GM21390 (cell line): ENCODE data around the gene HEXIM1.

Experiments
- ATAC-seq: cut with Tn5 transposase; IDR thresholded peaks from one replicate; pipeline ENCODE4 v1.9.1; 2021; ENCODE audit not compliant: unreplicated experiment

The HEXIM1 gene

DNA sequence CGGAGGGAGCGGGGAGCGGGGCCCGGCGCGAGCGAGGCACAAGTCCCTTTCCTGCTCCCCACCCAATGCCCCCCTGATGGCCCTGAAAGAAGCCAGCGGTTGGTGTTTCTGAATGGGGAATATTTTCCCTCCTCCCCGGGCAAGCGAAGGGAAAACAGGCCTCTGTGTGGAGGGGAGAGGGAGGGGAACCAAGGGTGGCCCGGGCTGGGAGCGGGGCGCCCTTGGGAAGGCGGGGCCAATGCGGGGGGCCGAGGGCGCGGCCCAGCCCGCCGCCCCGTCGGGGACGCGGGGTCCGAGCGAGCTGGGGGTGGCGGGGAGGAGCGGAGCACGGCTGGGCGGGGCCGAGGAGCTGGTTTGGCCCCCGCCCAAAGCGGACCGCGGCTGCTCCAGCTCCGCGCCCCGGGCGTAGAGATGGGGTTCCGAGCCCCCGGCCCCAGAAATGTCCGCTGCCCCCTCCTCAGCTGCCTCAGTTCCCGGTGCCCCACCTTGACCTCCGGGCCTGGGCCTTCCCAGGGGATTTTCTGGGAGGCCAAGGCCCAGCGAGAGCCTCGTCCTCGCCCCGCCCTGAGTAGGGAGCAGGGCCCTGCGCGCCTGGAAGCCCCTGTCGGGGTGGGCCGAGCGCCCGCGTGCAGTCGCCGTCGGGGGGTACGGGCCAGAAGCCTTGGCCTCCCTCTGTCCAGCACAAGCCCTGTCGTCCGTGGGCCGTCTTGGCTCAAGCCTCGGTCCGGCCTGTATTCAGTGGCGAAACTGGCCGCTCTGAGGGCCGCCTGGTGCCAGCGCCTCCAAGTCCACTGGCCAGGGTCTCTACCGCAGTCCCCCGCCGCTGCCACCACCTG is 3.9 kb upstream of the HEXIM1 start:
- ATAC-seq, result no peak

DNA sequence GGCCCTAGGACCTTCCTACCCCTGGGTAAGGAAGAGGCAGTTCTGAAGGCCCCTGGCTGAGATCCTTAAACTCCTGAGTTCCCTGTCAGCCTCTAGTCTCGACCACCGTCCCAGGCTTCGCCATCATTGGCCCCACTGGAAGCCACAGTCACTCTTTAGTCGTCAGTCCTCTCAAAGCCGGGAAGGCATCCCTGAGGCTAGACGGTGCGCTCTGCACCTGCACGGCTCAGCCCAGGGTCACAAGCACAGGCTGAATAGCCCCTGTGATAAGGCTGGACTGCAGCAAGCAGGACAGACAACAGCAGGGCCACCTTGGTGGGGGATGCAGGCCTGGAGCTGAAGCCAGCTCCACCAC is 3.3 kb upstream of the HEXIM1 start:
- no peak for ATAC-seq

DNA sequence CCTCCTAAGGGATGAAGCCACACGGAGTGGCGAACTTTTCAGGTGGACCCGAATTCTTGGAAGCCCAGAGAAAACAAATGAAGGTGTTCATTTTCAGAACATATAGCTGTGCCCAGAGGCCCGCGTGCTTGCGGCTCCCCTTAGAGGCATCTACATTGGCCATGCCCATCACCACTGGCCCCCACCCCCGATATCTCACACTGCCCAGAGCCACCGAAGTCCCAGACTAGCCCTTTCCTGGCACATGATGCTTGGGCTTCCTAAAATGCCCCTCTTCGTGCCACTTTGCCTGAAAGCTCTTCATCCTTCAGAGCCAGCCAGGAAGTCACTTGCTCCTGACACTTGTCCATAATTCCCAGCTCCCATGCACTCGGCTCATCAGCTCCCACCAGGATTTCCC is 2.1 kb upstream of the HEXIM1 start:
- no peak for ATAC-seq

DNA sequence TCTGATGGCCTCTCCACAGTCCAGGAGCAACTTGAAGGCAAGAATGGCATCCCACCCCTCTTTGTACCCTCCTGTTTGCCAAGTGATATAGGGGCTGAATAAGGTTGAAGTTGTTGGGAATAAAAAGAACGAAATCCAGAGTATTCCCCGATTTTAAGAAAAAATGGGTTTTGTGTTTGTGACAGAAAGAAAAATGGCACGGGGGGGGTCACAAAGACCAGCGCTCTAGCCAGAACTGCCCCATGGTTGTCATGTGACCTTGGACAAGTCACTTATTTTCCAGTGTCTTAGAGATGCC is 1.7 kb upstream of the HEXIM1 start:
- no peak for ATAC-seq

DNA sequence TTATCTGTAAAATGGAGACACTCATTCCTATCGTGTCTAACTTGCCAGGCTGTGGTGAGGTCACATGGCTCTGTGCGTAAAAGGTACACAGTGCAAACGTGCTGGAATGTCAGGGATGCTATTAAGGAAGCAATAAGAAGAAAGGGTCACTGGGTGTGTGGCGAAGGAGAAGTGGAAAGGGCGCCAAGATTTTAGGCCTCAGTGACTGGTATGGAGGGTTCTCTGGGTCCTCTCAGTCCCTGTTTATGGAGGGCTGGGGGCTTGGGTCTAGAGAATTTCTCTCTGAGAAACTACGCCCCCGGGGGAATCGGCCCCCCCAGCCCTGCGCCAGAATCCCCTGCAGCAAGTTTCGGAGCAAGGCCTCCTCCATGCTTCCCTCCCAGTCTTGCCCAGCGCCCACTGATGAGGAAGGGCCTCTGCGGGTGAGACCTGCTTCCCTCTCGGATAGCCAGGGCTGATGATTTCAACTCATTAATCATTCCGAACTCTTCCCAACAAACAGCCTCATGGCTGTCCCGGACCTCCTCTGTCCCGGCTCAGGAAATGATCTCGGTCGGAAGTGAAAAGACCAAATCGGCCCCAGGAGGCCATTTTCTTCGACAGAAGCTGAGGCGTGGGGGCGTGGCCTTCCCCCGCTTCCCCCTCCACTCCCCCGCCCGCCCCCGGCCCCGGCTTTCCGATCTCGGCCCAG is 1.2 kb upstream of the HEXIM1 start:
- no peak for ATAC-seq

DNA sequence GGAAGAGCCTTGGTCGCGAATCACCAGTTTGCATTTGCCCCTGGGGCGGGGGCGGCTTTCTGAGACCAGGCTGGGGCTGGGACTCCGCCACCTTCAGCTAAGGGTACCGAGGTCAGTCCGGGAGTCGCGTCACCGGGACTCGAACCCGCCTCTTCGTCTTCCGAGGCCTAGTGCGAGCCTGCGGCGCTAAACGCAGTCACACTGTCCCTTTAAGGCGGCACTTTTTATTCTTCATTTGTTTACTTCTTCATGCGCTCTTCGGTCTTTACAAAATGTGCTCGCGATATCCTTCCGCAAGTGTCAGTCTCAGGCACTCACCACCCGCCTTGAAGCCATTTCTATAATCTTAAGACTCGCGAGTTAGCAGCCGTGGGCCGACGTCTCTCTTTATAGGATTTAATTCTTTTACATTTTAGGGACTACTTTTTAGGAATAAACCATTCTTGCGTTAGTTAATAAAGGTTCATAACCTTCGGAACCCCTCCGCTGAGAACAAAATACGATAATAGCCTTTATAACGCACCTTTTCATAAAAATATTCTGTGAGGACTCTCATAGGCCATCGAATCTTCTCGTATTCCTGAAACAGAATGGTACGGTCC is 593 bp upstream of the HEXIM1 start:
- no peak for ATAC-seq

DNA sequence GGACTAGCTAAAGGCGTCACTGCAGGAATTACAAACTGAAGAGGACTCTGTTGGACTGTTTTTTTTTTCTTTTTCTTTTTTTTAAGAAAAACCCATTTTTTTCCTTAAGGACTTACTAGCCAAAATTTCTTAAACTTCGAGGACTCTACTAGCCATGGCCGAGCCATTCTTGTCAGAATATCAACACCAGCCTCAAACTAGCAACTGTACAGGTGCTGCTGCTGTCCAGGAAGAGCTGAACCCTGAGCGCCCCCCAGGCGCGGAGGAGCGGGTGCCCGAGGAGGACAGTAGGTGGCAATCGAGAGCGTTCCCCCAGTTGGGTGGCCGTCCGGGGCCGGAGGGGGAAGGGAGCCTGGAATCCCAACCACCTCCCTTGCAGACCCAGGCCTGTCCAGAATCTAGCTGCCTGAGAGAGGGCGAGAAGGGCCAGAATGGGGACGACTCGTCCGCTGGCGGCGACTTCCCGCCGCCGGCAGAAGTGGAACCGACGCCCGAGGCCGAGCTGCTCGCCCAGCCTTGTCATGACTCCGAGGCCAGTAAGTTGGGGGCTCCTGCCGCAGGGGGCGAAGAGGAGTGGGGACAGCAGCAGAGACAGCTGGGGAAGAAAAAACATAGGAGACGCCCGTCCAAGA is 878 bp downstream of the HEXIM1 start:
- ATAC-seq, result peak; percentile 33

DNA sequence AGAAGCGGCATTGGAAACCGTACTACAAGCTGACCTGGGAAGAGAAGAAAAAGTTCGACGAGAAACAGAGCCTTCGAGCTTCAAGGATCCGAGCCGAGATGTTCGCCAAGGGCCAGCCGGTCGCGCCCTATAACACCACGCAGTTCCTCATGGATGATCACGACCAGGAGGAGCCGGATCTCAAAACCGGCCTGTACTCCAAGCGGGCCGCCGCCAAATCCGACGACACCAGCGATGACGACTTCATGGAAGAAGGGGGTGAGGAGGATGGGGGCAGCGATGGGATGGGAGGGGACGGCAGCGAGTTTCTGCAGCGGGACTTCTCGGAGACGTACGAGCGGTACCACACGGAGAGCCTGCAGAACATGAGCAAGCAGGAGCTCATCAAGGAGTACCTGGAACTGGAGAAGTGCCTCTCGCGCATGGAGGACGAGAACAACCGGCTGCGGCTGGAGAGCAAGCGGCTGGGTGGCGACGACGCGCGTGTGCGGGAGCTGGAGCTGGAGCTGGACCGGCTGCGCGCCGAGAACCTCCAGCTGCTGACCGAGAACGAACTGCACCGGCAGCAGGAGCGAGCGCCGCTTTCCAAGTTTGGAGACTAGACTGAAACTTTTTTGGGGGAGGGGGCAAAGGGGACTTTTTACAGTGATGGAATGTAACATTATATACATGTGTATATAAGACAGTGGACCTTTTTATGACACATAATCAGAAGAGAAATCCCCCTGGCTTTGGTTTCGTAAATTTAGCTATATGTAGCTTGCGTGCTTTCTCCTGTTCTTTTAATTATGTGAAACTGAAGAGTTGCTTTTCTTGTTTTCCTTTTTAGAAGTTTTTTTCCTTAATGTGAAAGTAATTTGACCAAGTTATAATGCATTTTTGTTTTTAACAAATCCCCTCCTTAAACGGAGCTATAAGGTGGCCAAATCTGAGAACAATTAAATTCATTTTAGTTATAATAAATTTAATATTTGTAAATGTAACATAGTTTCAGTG is 1.7 kb downstream of the HEXIM1 start:
- ATAC-seq, result no peak

DNA sequence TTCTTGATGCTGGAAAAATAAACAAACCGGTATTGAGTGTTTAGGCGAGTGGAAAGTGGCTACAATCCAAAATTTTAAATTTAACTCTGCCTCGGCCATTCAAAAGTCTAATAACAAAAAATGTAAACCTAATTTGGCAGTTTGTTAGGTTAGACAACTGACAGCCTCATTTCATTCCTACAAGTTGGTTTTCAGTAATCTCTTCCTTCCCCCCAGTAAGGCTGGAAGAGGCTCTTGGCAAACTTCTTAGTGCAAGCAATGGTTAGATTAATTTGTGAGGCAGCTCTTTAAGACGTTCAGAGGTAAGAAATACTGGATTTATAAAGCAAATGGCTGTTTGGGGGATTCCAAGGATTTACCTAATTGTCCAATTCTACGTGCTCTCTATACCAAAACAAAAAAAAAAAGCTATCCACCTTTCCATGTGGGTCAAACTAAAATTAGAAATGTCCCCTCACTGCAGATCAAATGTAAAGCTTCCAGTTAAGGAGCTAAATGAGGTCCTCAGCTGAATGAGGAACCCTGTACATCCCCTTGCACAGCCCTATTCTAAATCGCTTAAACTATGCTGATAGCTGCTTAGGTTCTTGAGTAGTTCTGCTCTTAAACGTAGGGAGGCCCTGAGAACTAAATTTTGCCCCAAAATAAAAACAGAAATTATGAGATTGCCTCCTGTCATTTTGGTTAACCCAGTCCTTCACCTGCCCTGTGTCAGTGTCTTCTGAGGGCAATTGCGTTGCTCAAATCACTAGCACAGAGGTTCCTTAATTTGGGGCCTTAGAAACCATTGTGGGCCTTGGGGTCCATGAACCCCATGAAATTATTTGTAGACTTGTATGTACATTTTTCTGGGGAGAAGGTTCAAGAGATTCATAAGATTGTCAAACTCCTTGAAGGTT is 2.9 kb downstream of the HEXIM1 start:
- no peak for ATAC-seq

DNA sequence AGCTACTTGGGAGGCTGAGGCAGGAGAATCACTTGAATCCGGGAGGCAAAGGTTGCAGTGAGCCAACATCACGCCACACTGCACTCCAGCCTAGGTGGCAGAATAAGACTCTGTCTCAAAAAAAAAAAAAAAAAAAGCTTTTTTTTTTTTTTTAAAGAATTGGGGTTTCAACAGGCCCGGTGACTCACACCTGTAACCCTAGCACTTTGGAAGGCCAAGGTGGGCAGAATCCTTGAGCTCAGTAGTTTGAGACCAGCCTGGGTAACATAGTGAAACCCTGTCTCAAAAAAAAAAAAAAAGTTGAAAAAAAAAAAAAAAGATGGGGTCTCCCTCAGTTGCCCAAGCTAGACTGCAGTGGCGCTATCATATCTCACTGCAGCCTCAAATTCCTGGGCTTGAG is 6.8 kb downstream of the HEXIM1 start:
- no peak for ATAC-seq

DNA sequence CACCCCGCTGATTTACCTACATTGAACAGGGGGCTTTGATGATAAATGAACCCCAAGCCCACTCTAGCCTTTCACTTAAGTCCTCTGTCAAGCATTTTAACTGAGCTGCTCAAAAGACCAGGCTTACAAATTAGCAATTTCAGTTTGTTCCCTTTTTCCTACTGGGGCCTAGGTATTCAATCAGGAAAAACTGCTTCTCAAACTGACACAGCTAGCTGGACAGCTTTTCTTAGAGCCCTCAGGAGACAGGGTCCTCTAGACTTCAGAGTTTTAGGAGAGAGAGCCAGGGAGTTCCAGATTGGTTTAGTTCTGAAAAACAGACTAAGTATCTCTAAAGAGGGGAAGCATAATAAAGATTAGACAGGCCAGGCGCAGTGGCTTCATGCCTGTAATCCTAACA is 7.2 kb downstream of the HEXIM1 start:
- no peak for ATAC-seq

DNA sequence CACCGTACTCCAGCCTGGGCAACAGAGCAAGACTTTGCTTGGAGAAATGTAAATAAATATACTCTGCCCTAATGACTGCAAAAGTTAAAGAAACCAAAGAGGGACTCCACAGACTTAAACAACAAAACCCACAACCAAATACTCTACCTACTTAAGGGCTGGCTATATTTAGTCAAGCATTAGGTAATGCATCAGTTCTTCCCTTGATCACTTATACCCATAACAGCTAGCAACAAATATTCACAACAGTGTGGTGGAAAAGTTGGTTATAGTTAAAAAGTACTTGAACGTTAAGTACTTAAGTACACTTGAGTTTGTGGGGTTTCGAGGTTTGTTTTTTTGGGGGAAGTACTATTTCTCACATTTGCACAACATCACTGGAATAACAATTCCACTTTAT is 8.0 kb downstream of the HEXIM1 start:
- no peak for ATAC-seq

DNA sequence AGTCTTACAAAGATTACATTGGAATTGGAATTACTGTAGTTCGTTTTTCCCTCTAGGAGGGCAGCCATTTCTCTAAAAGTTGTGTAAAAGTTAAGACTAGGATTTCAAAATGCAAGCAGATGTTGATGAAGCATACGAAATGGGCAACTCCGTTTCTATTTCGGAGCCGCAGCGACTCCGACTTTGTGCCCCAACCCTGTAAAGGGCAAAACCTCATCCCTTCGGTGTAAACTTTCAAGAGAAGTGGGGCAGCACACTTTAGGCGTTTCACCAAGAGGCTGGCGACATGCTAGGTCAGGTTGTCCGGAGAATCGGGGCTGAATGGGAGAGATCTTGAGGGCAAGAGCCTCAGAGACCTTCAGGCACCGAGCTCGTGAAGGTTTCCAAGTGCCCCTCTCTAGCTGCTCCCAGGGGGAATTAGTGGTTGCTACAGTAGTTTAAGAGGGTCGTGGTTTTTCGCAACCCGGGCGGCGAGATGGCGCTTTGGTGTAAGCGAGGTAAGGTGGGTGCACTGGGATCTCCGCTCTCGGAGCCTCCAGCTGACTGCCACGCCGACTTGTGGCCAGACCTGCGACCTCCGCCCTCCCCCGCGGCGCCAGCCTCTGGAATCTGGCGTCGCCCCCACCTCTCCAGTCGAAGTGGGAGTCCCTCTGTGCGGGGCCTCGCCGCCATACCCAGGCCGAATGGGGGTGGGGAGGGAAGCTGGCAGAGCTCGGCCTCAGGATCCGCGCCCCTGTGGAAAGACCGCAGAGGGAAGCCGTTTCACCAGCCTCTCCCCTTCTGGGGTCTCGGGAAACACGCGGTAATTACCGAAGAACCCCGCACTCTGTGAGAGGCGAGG is 12.4 kb downstream of the HEXIM1 start:
- peak; percentile 21 for ATAC-seq

DNA sequence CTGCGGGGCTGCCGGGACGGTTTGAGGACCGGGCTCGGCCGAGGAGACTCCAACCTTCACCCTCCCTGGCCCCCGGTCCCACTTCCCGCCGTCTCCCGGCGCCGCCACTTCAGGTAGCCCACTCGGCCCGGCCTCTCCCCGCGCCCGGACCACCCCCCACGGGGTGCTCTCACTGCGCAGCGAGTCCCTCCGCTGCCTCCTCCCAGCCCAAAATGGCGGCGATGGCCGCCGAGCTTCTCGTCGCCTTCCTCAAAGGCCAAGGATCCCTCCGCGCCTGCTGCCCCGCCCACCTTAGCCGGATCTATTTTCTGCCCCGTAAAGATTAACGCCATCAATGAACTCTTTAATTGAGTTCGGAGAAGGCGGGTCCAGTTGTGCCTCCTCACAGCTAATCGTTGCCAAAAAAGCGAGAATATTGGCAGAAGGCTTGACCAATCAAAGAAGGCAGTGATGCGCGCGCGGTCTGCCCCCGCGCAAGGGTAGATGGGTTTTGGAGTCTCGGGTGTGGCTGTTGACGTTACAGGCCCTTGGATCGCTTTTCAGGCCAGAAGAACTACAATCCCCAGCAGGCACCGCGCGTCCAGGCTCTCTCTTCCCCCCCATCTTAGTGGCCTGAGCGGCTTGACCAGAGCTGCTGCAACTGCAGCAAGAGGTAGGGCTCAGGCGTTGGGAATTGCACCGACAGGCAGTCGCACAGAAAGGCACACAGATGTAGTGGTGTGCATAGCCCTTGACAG is 13.2 kb downstream of the HEXIM1 start, which contains the start of gene HEXIM2:
Gene HEXIM2 (plus strand): TSS at position 588 of the 737 bp plus-strand sequence. CDS start 919 bp downstream, outside the sequence.
- peak; percentile 79 for ATAC-seq

DNA sequence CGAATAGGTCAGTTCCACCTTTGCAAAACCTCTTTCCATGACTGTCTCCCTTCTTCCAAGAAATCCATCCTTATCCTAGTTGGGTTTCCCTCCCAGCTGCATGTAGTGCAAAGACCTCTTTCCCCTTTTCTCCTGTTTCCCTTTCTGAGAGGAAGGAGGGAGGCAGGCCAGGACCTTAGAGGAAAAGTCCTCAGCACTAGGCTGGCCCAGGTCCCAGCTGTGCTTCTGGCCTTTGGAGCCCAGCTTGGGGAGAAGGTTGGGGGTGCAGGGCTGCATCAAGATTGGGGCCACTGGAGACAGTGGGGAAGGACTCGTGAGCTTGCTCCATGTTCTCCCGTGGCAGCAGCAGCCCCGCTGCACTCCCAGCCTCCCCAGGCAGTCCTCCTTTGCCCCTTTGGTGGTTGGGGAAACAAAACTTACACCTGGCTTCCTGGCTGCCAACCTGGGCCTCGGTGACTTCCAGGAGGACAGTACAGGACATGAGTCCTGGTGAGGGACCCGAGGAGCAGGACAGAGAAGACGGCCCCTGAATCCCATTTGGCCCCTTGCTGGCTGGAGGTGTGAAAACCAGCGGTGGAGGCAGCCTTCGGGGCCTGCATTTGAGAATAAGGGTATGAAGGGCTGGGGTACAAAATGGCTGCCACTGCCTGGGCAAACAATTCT is 13.9 kb downstream of the HEXIM1 start:
- no peak for ATAC-seq

DNA sequence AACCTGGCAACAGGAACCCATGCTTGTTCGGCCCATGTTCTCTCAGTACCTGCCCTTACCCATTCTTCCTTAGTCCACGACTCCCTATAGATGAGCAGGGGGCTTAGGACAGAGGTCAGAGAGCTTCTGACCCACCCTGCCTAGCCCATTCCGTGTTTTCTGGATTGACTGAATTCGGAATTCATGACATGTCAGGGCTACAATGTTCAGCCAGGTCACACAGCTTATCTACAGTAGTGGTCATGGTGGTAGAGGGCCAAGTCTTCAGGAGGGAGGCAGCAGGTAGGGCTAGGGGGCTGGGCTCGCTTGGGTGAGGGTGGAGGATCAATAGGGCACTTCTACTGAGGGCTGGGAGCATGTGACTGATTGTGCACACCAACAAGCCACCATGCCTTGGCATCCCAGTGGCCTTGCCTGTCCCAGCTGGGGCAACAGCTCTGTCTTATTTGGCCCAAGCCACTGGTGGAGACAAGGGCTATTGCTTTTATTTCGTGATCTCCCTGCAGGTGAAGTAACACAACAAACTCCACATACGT is 16.5 kb downstream of the HEXIM1 start:
- no peak for ATAC-seq
